ENCODE data around the gene ITPKB.

ITPKB gene

DNA sequence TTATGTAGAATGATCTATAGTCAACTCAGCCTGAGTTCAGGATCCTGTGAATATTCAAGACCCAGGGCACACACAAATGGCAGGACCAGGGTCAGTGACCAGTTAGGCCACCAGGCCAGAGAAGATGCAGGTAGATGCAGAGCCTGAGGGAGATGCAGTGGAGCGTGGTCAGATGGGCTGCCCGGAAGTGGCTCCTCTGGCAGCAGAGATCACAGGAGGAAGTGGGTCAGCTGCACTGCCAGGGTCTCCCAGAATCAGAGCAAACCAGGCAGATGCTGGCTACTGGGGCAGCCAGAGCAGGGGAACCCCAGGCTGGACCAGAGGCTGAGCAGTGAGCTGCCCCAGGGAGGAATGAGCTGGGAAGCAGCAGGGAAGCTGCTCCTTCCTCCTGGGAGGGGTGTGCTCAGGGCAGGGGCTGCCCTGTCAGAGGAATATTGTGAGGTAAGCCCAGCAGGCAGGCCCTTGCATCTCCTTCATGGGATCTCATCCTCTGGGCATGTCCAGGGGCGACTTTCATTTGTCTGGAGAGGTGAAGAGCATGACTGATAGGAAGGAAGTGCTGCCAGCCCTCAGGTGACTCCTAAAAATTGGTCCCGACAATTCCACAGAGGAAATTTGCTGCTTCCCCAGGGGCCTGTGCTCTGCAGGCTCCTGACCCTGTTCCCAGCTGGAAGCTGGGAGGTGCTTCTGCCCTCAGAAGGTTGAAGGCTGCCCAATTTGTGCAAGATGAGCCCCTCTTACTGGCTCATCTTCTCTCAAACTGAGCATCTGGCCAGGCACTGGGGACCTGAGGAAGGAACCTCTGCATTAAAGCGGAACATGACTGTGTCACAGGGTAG, 141.2 kb downstream of the ITPKB start:
- no peaks in the 10 kb centered on the region for H3K9me2 ChIP-seq (ENCODE audit: low read depth, low read length)
- no peaks in the 10 kb centered on the region for H3K4me1 ChIP-seq (ENCODE audit: insufficient read depth, low read length, severe bottlenecking)
- no peak overlapping the region for H3K4me3 ChIP-seq (ENCODE audit: low read depth, low read length, poor library complexity, severe bottlenecking)
- no peak for TF ChIP-seq EZH2 (IDR thresholded peaks at IDR 0.05; ENCODE audit: borderline replicate concordance, low read length)
- TF ChIP-seq, protein P1, sequence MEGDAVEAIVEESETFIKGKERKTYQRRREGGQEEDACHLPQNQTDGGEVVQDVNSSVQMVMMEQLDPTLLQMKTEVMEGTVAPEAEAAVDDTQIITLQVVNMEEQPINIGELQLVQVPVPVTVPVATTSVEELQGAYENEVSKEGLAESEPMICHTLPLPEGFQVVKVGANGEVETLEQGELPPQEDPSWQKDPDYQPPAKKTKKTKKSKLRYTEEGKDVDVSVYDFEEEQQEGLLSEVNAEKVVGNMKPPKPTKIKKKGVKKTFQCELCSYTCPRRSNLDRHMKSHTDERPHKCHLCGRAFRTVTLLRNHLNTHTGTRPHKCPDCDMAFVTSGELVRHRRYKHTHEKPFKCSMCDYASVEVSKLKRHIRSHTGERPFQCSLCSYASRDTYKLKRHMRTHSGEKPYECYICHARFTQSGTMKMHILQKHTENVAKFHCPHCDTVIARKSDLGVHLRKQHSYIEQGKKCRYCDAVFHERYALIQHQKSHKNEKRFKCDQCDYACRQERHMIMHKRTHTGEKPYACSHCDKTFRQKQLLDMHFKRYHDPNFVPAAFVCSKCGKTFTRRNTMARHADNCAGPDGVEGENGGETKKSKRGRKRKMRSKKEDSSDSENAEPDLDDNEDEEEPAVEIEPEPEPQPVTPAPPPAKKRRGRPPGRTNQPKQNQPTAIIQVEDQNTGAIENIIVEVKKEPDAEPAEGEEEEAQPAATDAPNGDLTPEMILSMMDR (IDR thresholded peaks at IDR 0.05; ENCODE audit: low read length) = no peak
- no peaks in the 10 kb centered on the region for H3K79me2 ChIP-seq (ENCODE audit: insufficient read depth, low read length)
- no peaks in the 10 kb centered on the region; the same call in 1 of the 2 replicates for H3K27me3 ChIP-seq (ENCODE audit: insufficient read depth, low read length)
- H3K9ac ChIP-seq (ENCODE audit: low read length) = no peak overlapping the region
- no peak overlapping the region for H2AFZ ChIP-seq (ENCODE audit: low read length)
- no peaks in the 10 kb centered on the region for H3F3A ChIP-seq (ENCODE audit: insufficient read depth, low read length)
- no peak overlapping the region for H3K27ac ChIP-seq (ENCODE audit: low read depth, low read length, poor library complexity, severe bottlenecking)
- H3K9me3 ChIP-seq (ENCODE audit: low read length) = no peaks in the 10 kb centered on the region
- H3K4me2 ChIP-seq (ENCODE audit: low read length) = no peak overlapping the region
- no peaks in the 10 kb centered on the region for H4K20me1 ChIP-seq (ENCODE audit: insufficient read depth, low read length)
- no peaks in the 10 kb centered on the region for H3K36me3 ChIP-seq (ENCODE audit: insufficient read depth, low read length)

DNA sequence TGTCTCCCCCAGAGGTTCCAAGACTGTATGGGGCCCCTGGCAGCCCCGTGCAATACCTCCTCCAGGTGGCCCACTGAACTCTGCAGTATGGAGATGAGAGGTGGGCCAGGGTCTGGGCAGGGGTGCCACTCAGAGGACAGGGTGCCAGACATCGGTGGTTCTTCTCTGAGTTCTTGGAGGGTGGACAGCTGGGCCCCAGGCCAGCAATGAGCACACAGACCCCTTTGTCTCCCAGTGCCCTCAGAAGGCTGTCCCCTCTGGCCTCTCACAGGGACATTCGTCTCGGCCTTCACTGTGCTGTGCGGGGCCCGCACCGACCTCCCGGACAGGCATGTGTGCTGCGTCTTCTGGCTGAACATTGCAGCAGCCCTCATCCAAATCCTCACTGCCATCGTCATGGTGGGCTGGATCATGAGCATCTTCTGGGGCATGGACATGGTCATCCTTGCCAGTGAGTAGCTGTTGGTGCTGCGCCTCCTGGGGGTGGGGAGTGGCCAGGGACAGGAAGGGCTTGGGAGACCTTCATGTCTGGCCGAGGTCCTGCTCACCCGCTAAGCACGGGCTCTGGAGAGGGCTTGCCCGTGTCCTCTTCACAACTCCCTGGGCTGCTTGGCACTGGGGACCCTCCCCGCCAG, 142.4 kb downstream of the ITPKB start:
- Histone ChIP-seq H3K27me3 (ENCODE audit: insufficient read depth, low read length) (no peaks in the 10 kb centered on the region), H3K36me3 (ENCODE audit: insufficient read depth, low read length) (no peaks in the 10 kb centered on the region), H3K9me2 (ENCODE audit: low read depth, low read length) (no peaks in the 10 kb centered on the region), H2AFZ (ENCODE audit: low read length) (no peak overlapping the region), H3K4me3 (ENCODE audit: low read depth, low read length, poor library complexity, severe bottlenecking) (no peak overlapping the region), H4K20me1 (ENCODE audit: insufficient read depth, low read length) (no peaks in the 10 kb centered on the region), H3K27ac (ENCODE audit: low read depth, low read length, poor library complexity, severe bottlenecking) (no peak overlapping the region), H3K4me1 (ENCODE audit: insufficient read depth, low read length, severe bottlenecking) (no peaks in the 10 kb centered on the region), H3F3A (ENCODE audit: insufficient read depth, low read length) (no peaks in the 10 kb centered on the region), H3K4me2 (ENCODE audit: low read length) (no peak overlapping the region), H3K9ac (ENCODE audit: low read length) (no peak overlapping the region), H3K9me3 (ENCODE audit: low read length) (no peaks in the 10 kb centered on the region), H3K79me2 (ENCODE audit: insufficient read depth, low read length) (no peaks in the 10 kb centered on the region)
- TF ChIP-seq EZH2 (IDR thresholded peaks at IDR 0.05; ENCODE audit: borderline replicate concordance, low read length) = no peak
- TF ChIP-seq, protein P1 (IDR thresholded peaks at IDR 0.05; ENCODE audit: low read length) = no peak

DNA sequence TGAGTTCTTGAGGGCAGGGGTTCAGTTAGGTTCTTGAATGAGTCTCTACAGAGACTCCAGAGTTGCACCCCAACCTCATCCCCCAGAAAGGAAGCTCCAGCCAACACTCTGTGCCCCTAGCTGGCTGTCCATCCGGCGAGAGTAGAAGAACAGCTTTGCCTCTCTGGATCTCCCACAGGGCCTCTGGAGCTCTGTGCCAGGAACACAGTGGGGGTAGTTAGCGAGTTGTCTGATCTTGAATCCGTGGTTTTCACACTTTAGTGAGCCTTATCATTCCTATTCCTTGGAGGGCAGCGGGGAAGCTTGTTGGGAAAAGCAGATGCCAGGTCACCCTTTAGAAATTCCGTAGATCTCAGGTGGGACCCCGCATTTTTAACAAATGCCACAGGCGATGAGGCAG, 145.5 kb downstream of the ITPKB start:
- H3K4me2 ChIP-seq (ENCODE audit: low read length) = no peak overlapping the region
- H3K9me3 ChIP-seq (ENCODE audit: low read length) = no peaks in the 10 kb centered on the region
- TF ChIP-seq, protein P1 (IDR thresholded peaks at IDR 0.05; ENCODE audit: low read length) = no peak
- no peak for TF ChIP-seq EZH2 (IDR thresholded peaks at IDR 0.05; ENCODE audit: borderline replicate concordance, low read length)
- no peaks in the 10 kb centered on the region for H4K20me1 ChIP-seq (ENCODE audit: insufficient read depth, low read length)
- H3K4me3 ChIP-seq (ENCODE audit: low read depth, low read length, poor library complexity, severe bottlenecking) = no peak overlapping the region
- no peaks in the 10 kb centered on the region for H3F3A ChIP-seq (ENCODE audit: insufficient read depth, low read length)
- H3K27me3 ChIP-seq (ENCODE audit: insufficient read depth, low read length) = peaks cover 8% of the 10 kb centered on the region; the same call in 1 of the 2 replicates
- no peak overlapping the region for H3K9ac ChIP-seq (ENCODE audit: low read length)
- no peaks in the 10 kb centered on the region for H3K36me3 ChIP-seq (ENCODE audit: insufficient read depth, low read length)
- H3K79me2 ChIP-seq (ENCODE audit: insufficient read depth, low read length) = no peaks in the 10 kb centered on the region
- no peak overlapping the region for H2AFZ ChIP-seq (ENCODE audit: low read length)
- H3K9me2 ChIP-seq (ENCODE audit: low read depth, low read length) = no peaks in the 10 kb centered on the region
- H3K27ac ChIP-seq (ENCODE audit: low read depth, low read length, poor library complexity, severe bottlenecking) = no peak overlapping the region
- H3K4me1 ChIP-seq (ENCODE audit: insufficient read depth, low read length, severe bottlenecking) = no peaks in the 10 kb centered on the region
